ENCODE results near the gene DCLK1. TPM values are rescaled to one million over a fixed set of nuclear protein-coding genes. Genes with fewer than 3 reads are reported as not detected.

Gene DCLK1
- total and polyA plus RNA-seq, 10 of the 15 experiments (the other 5 are each of a cell fraction or from before 2014, with no cell fraction given), result not detected

GRCh38 chr13:36146511-36147269 lies 15.5 kb upstream of the DCLK1 start:
- Histone ChIP-seq H3K4me2 (ENCODE audit: control insufficient read depth, insufficient read depth) (no peak overlapping the region), H3K27ac (ENCODE audit: control insufficient read depth, insufficient read depth) (no peak overlapping the region), H3K27me3 (replicated peaks in 1 of 2; ENCODE audit: control insufficient read depth in 2 of 2, insufficient read depth in 2 of 2, low read length in 1 of 2) (no peaks in the 10 kb centered on the region), H3K4me3 (no peak overlapping the region), H3K79me2 (ENCODE audit: control insufficient read depth, insufficient read depth, low read length) (no peaks in the 10 kb centered on the region), H2AFZ (ENCODE audit: control insufficient read depth, low read depth, low read length) (no peak overlapping the region), H3K9me3 (replicated peaks; ENCODE audit: control insufficient read depth, insufficient read depth, low read length) (no peaks in the 10 kb centered on the region), H3K36me3 (ENCODE audit: control insufficient read depth in 2 of 2, insufficient read depth in 2 of 2, low read length in 1 of 2) (no peaks in the 10 kb centered on the region), H3K4me1 (ENCODE audit: control insufficient read depth, insufficient read depth, low read length) (no peaks in the 10 kb centered on the region), H3K9ac (ENCODE audit: control insufficient read depth, insufficient read depth, low read length) (no peak overlapping the region), H4K20me1 (ENCODE audit: control insufficient read depth, insufficient read depth) (no peaks in the 10 kb centered on the region)
- ChIA-PET CTCF (no interaction called here), SMC1A (ENCODE audit: uncharacterized antibody, unreplicated experiment) (no interaction called here), RAD21 (ENCODE audit: unreplicated experiment) (no interaction called here), POLR2A (no interaction called here)
- in situ Hi-C loops (cut with MboI), result no loop called here
- no TSS peak for BruUV-seq (replicated peaks)
- ATAC-seq (no peak), DNase-seq (ENCODE audit: low read depth, low spot score) (no peak), FAIRE-seq (no peak)
- intact Hi-C loops (cut with micrococcal nuclease; ENCODE audit: unreplicated experiment), result no loop called here
- WGBS (ENCODE audit: insufficient coverage, insufficient replicate concordance, low lambda C conversion rate, missing lambda C conversion rate), result 66% methylated on average over 4 of the region's 4 CpGs
- TF ChIP-seq MXI1 (IDR thresholded peaks at IDR 0.05; ENCODE audit: low read depth, low read length) (no peak), RFX5 (IDR thresholded peaks at IDR 0.05; ENCODE audit: low read depth, low read length) (no peak), ZNF207 (IDR thresholded peaks at IDR 0.05; ENCODE audit: borderline replicate concordance) (no peak), NR2C1 (IDR thresholded peaks at IDR 0.05) (no peak), ATF2 (IDR thresholded peaks at IDR 0.05; ENCODE audit: low read length) (no peak), CHD4 (IDR thresholded peaks at IDR 0.05) (no peak), SUPT20H (IDR thresholded peaks at IDR 0.05; ENCODE audit: borderline replicate concordance, control insufficient read depth, low read depth, low read length) (no peak), BCLAF1 (IDR thresholded peaks at IDR 0.05) (no peak), NR2C2 (IDR thresholded peaks at IDR 0.05; ENCODE audit: borderline replicate concordance, control insufficient read depth, insufficient read length, low read depth) (no peak), CUX1 (IDR thresholded peaks at IDR 0.05; ENCODE audit: insufficient replicate concordance, low read depth, low read length) (no peak), E4F1 (IDR thresholded peaks at IDR 0.05; ENCODE audit: borderline replicate concordance, partially characterized antibody) (no peak)
